Measurements from ENCODE around the gene SUCLG1.

- TF ChIP-seq CTCF (IDR thresholded peaks at IDR 0.05 in 2 of 3, conservative IDR thresholded peaks at IDR 0.05 in 1 of 3; ENCODE audit: control insufficient read depth in 2 of 3, extremely low read depth in 1 of 3, insufficient read depth in 1 of 3, low read depth in 3 of 3, low read length in 3 of 3), result no peak
- TF ChIP-seq POLR2AphosphoS5 (IDR thresholded peaks at IDR 0.05; ENCODE audit: low read length), result no peak
- TF ChIP-seq EP300 (IDR thresholded peaks at IDR 0.05; ENCODE audit: borderline replicate concordance in 1 of 2, control insufficient read depth in 1 of 2, low read depth in 2 of 2, low read length in 2 of 2), result no peak
- no peak for TF ChIP-seq POLR2A (IDR thresholded peaks at IDR 0.05; ENCODE audit: low read depth, low read length)
- no peak for TF ChIP-seq MYC (IDR thresholded peaks at IDR 0.05; ENCODE audit: insufficient read depth, insufficient read length, insufficient replicate concordance, low read length, severe bottlenecking)
- TF ChIP-seq ATF2 (IDR thresholded peaks at IDR 0.05; ENCODE audit: low read length), result no peak
- TF ChIP-seq CBFB (IDR thresholded peaks at IDR 0.05; ENCODE audit: low read depth), result no peak
- no peak for TF ChIP-seq BCLAF1 (IDR thresholded peaks at IDR 0.05)
- TF ChIP-seq NRF1 (conservative IDR thresholded peaks at IDR 0.05; ENCODE audit: low read depth, low read length), result no peak
- TF ChIP-seq CHD1 (IDR thresholded peaks at IDR 0.05; ENCODE audit: low read depth, low read length), result no peak
- no peak for TF ChIP-seq RFX5 (IDR thresholded peaks at IDR 0.05; ENCODE audit: low read depth, low read length)
Observed at GRCh38 chr2:84449711-84450110, 9.4 kb downstream of the SUCLG1 start.

Data from GM12878 (cell line).